ENCODE measurements around the gene ARID3C.
A peak's percentile ranks its signal among the peaks of the same experiment; 100 is the strongest.

- TF ChIP-seq POLR2A (IDR thresholded peaks at IDR 0.05; ENCODE audit: low read length): peak; percentile 69
- TF ChIP-seq GATA1 (IDR thresholded peaks at IDR 0.05; ENCODE audit: low read depth, low read length): no peak
Observed at GRCh38 chr9:34665381-34666250, 36.8 kb upstream of the ARID3C start.
